Stimulated activated naive B cell treated with anti-CD40 and anti-IgM and Interleukin-4, amounts not matched to agents 10 μg/mL and 1 μg/mL and 100 μg/mL, for 72 hours (primary cell): Measurements from ENCODE around the gene RANBP2.

Source experiments
- ATAC-seq, 2 donors: fragments of 150-1000 bp; cut with Tn5 transposase; replicated peaks; 2 replicates each; pipeline ENCODE4 v1.10.0; 2021; ENCODE audit warnings: moderate library complexity in 1 of 2
- DNase-seq: peaks from one replicate; pipeline ENCODE4 v3.0.0; 2021
- H3K27ac Mint-ChIP-seq: one replicate; pipeline ENCODE4 v1.8.0; 2022; ENCODE audit warnings: mild to moderate bottlenecking, mixed read lengths
- H3K27me3 Mint-ChIP-seq, 2 donors: one replicate each; pipeline ENCODE4 v1.8.0; 2022; ENCODE audit warnings: mixed read lengths in 2 of 2
- H3K36me3 Mint-ChIP-seq, 2 donors: one replicate each; pipeline ENCODE4 v1.8.0; 2022; ENCODE audit warnings: mixed read lengths in 2 of 2, mild to moderate bottlenecking in 1 of 2
- H3K4me1 Mint-ChIP-seq, 2 donors: one replicate each; pipeline ENCODE4 v1.8.0; 2022; ENCODE audit warnings: mixed read lengths in 2 of 2, mild to moderate bottlenecking in 1 of 2
- H3K4me3 Mint-ChIP-seq, 2 donors: one replicate each; pipeline ENCODE4 v1.8.0; 2022; ENCODE audit warnings: mild to moderate bottlenecking in 2 of 2, mixed read lengths in 2 of 2, moderate library complexity in 1 of 2
- H3K9me3 Mint-ChIP-seq, 2 donors: one replicate each; pipeline ENCODE4 v1.8.0; 2022; ENCODE audit warnings: mixed read lengths in 2 of 2, mild to moderate bottlenecking in 1 of 2

RANBP2 gene

GRCh38 chr2:108805782-108806181, 86.5 kb downstream of the RANBP2 start:
- DNase-seq = no peak
- no peak overlapping the region for H3K27ac Mint-ChIP-seq
- no peaks in the 10 kb centered on the region for H3K4me1 Mint-ChIP-seq
- H3K4me3 Mint-ChIP-seq = no peak overlapping the region
- no peak for ATAC-seq
- no peaks in the 10 kb centered on the region for H3K27me3 Mint-ChIP-seq
- H3K36me3 Mint-ChIP-seq = peaks cover 37 to 48% of the 10 kb centered on the region in 2 donors
- peaks cover 11 to 19% of the 10 kb centered on the region in 2 donors for H3K9me3 Mint-ChIP-seq

DNA sequence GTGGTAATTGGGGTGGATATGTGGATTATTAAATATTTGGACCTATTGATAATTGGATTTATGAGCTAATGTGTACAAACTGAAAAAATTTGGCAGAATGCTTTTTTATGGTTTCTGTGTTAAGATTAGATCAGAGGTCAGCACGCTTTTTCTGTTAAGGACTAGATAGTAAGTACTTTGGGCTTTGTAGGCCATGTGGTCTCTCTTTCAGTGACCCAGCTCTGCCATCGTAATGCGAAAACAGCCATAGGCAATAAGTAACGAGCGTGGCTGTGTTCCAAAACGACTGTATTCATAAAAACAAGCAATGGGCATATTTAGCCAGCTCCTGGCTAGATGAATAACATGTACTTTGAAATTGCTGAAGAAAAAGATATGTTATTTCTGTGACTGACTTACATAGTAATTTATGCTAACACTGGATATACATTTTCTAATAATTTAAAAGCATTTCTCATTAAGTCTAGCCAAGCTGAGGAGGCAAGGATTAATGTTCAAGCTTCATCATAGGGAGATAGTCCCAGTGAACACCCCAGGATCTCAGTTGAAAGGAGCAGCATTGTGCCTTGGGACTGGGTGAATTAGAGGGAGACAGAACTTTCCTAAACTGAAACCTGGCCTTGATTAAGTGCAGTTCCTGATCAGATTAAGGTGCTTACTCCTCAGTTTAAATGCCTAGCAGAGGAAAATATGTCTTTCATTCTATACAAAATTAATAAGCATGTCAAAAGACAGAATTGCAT, 87.3 kb downstream of the RANBP2 start:
- Mint-ChIP-seq H3K4me1 (no peaks in the 10 kb centered on the region), H3K4me3 (no peak overlapping the region), H3K27ac (no peak overlapping the region), H3K36me3 (peaks cover 41 to 54% of the 10 kb centered on the region in 2 donors), H3K9me3 (peaks cover 13 to 19% of the 10 kb centered on the region in 2 donors), H3K27me3 (no peaks in the 10 kb centered on the region)
- ATAC-seq (no peak), DNase-seq (no peak)

DNA sequence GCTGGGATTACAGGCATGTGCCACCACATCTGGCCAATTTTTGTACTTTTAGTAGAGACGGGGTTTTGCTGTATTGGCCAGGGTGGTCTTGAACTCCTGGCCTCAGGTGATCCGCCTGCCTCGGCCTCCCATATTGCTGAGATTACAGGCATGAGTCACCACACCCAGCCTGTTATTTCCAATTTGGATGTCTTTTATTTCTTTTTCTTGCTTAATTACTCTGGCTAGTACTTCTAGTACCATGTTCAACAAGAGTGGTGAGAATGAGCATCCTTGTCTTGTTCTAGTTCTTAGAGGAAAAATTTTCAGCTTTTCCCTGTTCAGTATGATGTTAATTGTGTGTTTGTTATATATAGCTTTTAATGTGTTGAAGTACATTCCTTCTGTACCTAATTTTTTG, 90.7 kb downstream of the RANBP2 start:
- Mint-ChIP-seq H3K27ac (no peak overlapping the region), H3K27me3 (no peaks in the 10 kb centered on the region), H3K4me3 (no peak overlapping the region), H3K9me3 (peaks cover 13 to 19% of the 10 kb centered on the region in 2 donors), H3K4me1 (no peaks in the 10 kb centered on the region), H3K36me3 (peaks cover 50 to 62% of the 10 kb centered on the region in 2 donors)
- ATAC-seq (no peak), DNase-seq (no peak)

GRCh38 chr2:108810993-108811957, 92.0 kb downstream of the RANBP2 start:
- no peak for DNase-seq
- Mint-ChIP-seq H3K27ac (peak overlapping the region; percentile 6), H3K36me3 (peaks cover 50 to 62% of the 10 kb centered on the region in 2 donors), H3K9me3 (peaks cover 13 to 19% of the 10 kb centered on the region in 2 donors), H3K4me1 (no peaks in the 10 kb centered on the region), H3K27me3 (no peaks in the 10 kb centered on the region), H3K4me3 (no peak overlapping the region)
- no peak for ATAC-seq

DNA sequence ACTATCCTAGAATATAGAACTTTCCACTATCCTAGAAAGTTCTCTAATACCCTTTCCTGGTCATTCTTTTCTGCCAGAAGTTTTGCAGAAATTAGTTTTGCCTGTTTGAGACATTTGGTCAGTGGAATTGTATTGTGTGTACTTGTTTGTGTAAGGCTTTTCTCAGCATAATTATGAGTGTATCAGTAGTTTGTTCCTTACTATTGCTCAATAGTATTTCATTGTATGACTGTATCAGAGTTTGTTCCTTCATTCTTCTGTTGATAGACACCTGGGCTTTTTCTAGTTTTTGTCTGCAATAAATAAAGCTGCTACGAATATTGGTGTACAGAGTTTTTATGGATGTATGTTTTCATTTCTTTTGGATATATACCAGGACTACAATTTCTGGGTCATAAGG, 94.5 kb downstream of the RANBP2 start:
- DNase-seq (no peak), ATAC-seq (no peak)
- peaks cover 12 to 17% of the 10 kb centered on the region in 2 donors for H3K9me3 Mint-ChIP-seq
- H3K36me3 Mint-ChIP-seq = peaks cover 49 to 60% of the 10 kb centered on the region in 2 donors
- no peak overlapping the region for H3K27ac Mint-ChIP-seq
- H3K4me3 Mint-ChIP-seq = no peak overlapping the region
- H3K27me3 Mint-ChIP-seq = no peaks in the 10 kb centered on the region
- no peaks in the 10 kb centered on the region for H3K4me1 Mint-ChIP-seq

DNA sequence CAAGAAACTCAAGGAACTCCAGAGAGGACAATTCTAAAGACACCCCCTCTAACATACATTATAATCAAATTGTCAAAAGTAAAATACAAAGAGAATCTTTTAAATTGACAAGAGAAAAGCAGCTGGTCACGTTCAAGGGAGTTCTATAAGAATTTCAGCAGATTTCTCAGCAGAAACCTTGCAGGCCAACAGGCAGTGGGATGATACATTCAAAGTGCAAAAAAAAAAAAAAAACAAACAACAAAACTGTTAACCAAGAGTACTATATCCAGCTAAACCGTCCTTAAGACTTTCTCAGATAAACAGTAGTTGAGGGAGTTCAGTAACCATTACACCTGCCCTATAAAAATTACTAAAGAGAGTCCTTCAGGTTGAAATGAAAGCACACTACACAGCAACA, 101.2 kb downstream of the RANBP2 start:
- DNase-seq (no peak), ATAC-seq (no peak)
- no peaks in the 10 kb centered on the region for H3K27me3 Mint-ChIP-seq
- H3K4me3 Mint-ChIP-seq = no peak overlapping the region
- H3K36me3 Mint-ChIP-seq = peaks cover 34 to 49% of the 10 kb centered on the region in 2 donors
- peaks cover 7 to 10% of the 10 kb centered on the region in 2 donors for H3K9me3 Mint-ChIP-seq
- H3K27ac Mint-ChIP-seq = no peak overlapping the region
- H3K4me1 Mint-ChIP-seq = no peaks in the 10 kb centered on the region

- H3K27ac Mint-ChIP-seq = no peak overlapping the region
- no peak overlapping the region for H3K4me3 Mint-ChIP-seq
- H3K27me3 Mint-ChIP-seq = no peaks in the 10 kb centered on the region
- H3K36me3 Mint-ChIP-seq = peaks cover 28 to 37% of the 10 kb centered on the region in 2 donors
- DNase-seq (no peak), ATAC-seq (no peak)
- H3K4me1 Mint-ChIP-seq = no peaks in the 10 kb centered on the region
- H3K9me3 Mint-ChIP-seq = peaks cover 7 to 10% of the 10 kb centered on the region in 2 donors
These were observed 104.0 kb downstream of the RANBP2 start for GRCh38 chr2:108823286-108823685.

DNA sequence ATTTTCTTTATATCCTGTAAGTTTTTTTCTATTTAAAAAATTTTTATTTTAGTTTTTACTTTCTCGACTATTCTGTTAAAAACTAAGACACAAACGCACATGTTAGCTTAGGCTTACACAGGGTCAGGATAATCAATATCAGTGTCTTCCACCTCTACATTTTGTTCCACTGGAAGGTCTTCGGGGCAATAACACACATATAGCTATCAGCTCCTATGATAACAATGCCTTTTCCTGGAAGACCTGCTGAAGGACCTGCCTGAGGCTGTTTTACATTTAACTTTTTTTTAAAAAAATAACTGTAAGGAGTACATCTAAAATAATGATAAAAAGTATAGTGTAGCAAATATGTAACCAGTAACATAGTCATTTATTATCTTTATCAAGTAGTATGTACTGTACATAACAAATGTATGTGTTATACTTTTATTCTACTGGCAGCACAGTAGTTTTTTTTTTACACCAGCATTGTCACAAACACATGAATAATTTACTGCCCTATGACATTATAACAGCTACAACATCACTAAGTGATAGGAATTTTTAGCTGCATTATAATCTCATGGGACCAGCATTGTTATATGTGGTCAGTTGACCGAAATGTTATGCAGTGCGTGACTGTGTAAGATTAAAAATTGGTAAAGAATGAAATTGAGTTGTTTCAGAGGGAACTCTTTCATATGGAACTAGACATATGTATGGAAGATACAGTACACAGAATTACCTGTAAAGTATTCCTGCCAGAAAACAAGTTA, 105.2 kb downstream of the RANBP2 start:
- no peak for ATAC-seq
- H3K27me3 Mint-ChIP-seq = no peaks in the 10 kb centered on the region
- no peaks in the 10 kb centered on the region for H3K4me1 Mint-ChIP-seq

DNA sequence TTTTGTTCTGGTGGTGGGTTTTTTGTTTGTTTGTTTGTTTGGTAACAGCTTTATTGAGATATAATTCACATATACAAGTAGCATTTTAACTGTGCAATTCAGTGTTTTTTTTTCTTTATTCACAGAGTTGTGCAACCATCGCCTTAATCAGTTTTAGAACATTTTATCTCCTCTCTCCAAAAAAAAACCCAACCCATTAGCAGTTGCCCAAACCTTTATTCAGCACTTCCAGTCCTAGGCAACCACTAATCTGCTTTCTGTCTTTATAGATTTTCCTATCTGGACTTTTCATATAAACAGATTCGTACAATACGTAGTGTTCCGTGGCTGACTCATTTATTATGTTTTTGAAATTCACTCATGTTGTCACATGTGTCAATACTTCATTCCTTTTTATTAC, 106.0 kb downstream of the RANBP2 start:
- no peaks in the 10 kb centered on the region for H3K27me3 Mint-ChIP-seq
- no peak overlapping the region for H3K4me3 Mint-ChIP-seq
- peaks cover 0 to 2% of the 10 kb centered on the region in 2 donors for H3K9me3 Mint-ChIP-seq
- DNase-seq (no peak), ATAC-seq (no peak)
- no peak overlapping the region for H3K27ac Mint-ChIP-seq
- peaks cover 13 to 22% of the 10 kb centered on the region in 2 donors for H3K36me3 Mint-ChIP-seq
- no peaks in the 10 kb centered on the region for H3K4me1 Mint-ChIP-seq

More for the DNA sequence above, 105.2 kb downstream of the RANBP2 start:
- no peak overlapping the region for H3K27ac Mint-ChIP-seq
- H3K36me3 Mint-ChIP-seq = peaks cover 21 to 29% of the 10 kb centered on the region in 2 donors
- DNase-seq = no peak
- no peak overlapping the region for H3K4me3 Mint-ChIP-seq
- H3K9me3 Mint-ChIP-seq = peaks cover 5 to 10% of the 10 kb centered on the region in 2 donors

GRCh38 chr2:108825736-108826135, 106.5 kb downstream of the RANBP2 start:
- ATAC-seq (no peak), DNase-seq (no peak)
- Mint-ChIP-seq H3K4me3 (no peak overlapping the region), H3K9me3 (no peaks in the 10 kb centered on the region), H3K36me3 (peaks cover 13 to 17% of the 10 kb centered on the region in 2 donors), H3K4me1 (no peaks in the 10 kb centered on the region), H3K27ac (no peak overlapping the region), H3K27me3 (no peaks in the 10 kb centered on the region)

- ATAC-seq (no peak), DNase-seq (no peak)
- H3K27me3 Mint-ChIP-seq = no peaks in the 10 kb centered on the region
- H3K27ac Mint-ChIP-seq = no peak overlapping the region
- no peak overlapping the region for H3K4me3 Mint-ChIP-seq
- no peaks in the 10 kb centered on the region for H3K9me3 Mint-ChIP-seq
- H3K36me3 Mint-ChIP-seq = peaks cover 10 to 25% of the 10 kb centered on the region in 2 donors
- H3K4me1 Mint-ChIP-seq = peaks cover 3 to 6% of the 10 kb centered on the region in 2 donors
These were observed 110.5 kb downstream of the RANBP2 start for GRCh38 chr2:108829578-108830310.

DNA sequence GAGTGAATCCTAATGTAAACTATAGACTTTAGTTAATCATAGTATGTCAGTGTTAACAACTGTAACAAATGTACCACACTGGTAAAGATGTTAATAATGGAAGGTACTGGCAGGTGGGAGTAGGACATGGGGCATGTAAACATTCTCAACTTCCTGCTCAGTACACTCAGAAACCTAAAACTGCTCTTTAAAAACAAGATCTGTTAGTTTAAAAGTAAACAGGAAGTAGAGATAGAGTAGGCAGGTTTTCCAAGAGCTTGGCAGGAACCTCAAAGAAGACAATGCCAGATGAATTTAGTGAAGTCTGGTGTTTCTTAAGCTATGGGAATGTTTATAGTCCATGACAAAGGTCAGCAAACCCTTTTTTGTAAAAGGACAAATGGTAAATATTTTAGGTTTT, 113.9 kb downstream of the RANBP2 start:
- Mint-ChIP-seq H3K4me1 (peaks cover 3 to 6% of the 10 kb centered on the region in 2 donors), H3K27me3 (no peaks in the 10 kb centered on the region), H3K27ac (no peak overlapping the region), H3K9me3 (peaks cover 1 to 5% of the 10 kb centered on the region in 2 donors), H3K36me3 (peaks cover 14 to 27% of the 10 kb centered on the region in 2 donors), H3K4me3 (no peak overlapping the region)
- DNase-seq = no peak
- ATAC-seq = no peak

DNA sequence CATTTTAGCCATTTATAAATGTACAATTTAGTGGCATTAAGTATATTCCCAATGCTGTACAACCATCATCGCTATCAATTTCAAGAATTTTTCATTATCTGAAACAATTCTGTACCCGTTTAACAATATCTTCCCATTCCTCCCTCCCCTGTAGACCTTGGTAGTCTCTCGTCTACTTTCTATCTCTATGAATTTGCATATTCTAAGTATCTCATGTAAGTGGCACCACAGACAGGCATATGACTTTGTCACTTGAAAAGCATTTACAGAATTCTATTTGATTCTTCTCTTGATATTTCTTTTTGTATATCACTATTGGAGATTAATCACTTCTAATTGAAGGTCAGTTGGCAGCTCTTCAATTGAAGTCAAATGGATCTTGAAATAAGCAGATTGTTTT, 115.3 kb downstream of the RANBP2 start:
- no peak for ATAC-seq
- Mint-ChIP-seq H3K9me3 (peaks cover 1 to 5% of the 10 kb centered on the region in 2 donors), H3K4me1 (peaks cover 3 to 6% of the 10 kb centered on the region in 2 donors), H3K4me3 (no peak overlapping the region), H3K27me3 (no peaks in the 10 kb centered on the region), H3K27ac (no peak overlapping the region), H3K36me3 (peaks cover 19 to 31% of the 10 kb centered on the region in 2 donors)
- no peak for DNase-seq
